SK-N-SH treated with all-trans-retinoic acid at 6 μM for 48 hours (cell line): Measurements from ENCODE around the gene WDR3.

Experiments
- ARNTL ChIP-seq: fragments of 450-650 bp; formaldehyde crosslinking; IDR thresholded peaks from 2 replicates; pipeline ENCODE4 v1.5.0; 2020; ENCODE audit warnings: low read depth, mild to moderate bottlenecking, moderate library complexity, borderline replicate concordance
- GLIS3 ChIP-seq: fragments of 250-450 bp; sonication (Bioruptor Pico); IDR thresholded peaks from 2 replicates; pipeline ENCODE4 v1.5.0; 2020; ENCODE audit warnings: mild to moderate bottlenecking, moderate library complexity
- ISL1 ChIP-seq: fragments of 250-450 bp; sonication (Bioruptor Pico); IDR thresholded peaks from 2 replicates; pipeline ENCODE4 v2.1.2; 2022; ENCODE audit warnings: mild to moderate bottlenecking, moderate library complexity
- PATZ1 ChIP-seq: fragments of 250-450 bp; sonication (Bioruptor Pico); IDR thresholded peaks from 2 replicates; pipeline ENCODE4 v1.8.0; 2020; ENCODE audit warnings: mild to moderate bottlenecking, moderate library complexity, borderline replicate concordance
- PPARA ChIP-seq: fragments of 250-450 bp; sonication (Bioruptor Pico); IDR thresholded peaks from 2 replicates; pipeline ENCODE4 v1.5.0; 2020; ENCODE audit warnings: mild to moderate bottlenecking, borderline replicate concordance
- RARB ChIP-seq: fragments of 250-450 bp; sonication (Bioruptor Pico); IDR thresholded peaks from 2 replicates; pipeline ENCODE4 v1.8.0; 2021; ENCODE audit warnings: mild to moderate bottlenecking, moderate library complexity
- TOX ChIP-seq: fragments of 250-450 bp; sonication (Bioruptor Pico); IDR thresholded peaks from 2 replicates; pipeline ENCODE4 v1.8.0; 2021; ENCODE audit warnings: mild to moderate bottlenecking, moderate library complexity, borderline replicate concordance
- ZC3H10 ChIP-seq: fragments of 250-450 bp; sonication (Bioruptor Pico); IDR thresholded peaks from 2 replicates; pipeline ENCODE4 v1.5.1; 2021; ENCODE audit warnings: mild to moderate bottlenecking, moderate library complexity
- ZFP30 ChIP-seq: fragments of 450-650 bp; formaldehyde crosslinking; IDR thresholded peaks from 2 replicates; pipeline ENCODE4 v1.5.0; 2022; ENCODE audit warnings: mild to moderate bottlenecking, moderate library complexity
- ZNF565 ChIP-seq: fragments of 450-650 bp; formaldehyde crosslinking; conservative IDR thresholded peaks from 2 replicates; pipeline ENCODE4 v1.5.0; 2020; ENCODE audit warnings: low read depth, mild to moderate bottlenecking, moderate library complexity
- ZNF70 ChIP-seq: fragments of 450-650 bp; formaldehyde crosslinking; IDR thresholded peaks from 2 replicates; pipeline ENCODE4 v1.5.0; 2020; ENCODE audit warnings: mild to moderate bottlenecking, moderate library complexity
- TF ChIP-seq, protein P1 (sequence below): fragments of 250-450 bp; sonication (Bioruptor Pico); IDR thresholded peaks from 2 replicates; pipeline ENCODE4 v1.5.1; 2020; ENCODE audit warnings: low read depth, mild to moderate bottlenecking, moderate library complexity
- TF ChIP-seq, protein P2 (sequence below): fragments of 250-450 bp; sonication (Bioruptor Pico); IDR thresholded peaks from 2 replicates; pipeline ENCODE4 v1.5.0; 2020; ENCODE audit warnings: mild to moderate bottlenecking, moderate library complexity
- TF ChIP-seq, protein P3 (sequence below): fragments of 250-450 bp; sonication (Bioruptor Pico); IDR thresholded peaks from 2 replicates; pipeline ENCODE4 v1.8.0; 2021; ENCODE audit warnings: low read depth, mild to moderate bottlenecking, moderate library complexity, borderline replicate concordance

DNA sequence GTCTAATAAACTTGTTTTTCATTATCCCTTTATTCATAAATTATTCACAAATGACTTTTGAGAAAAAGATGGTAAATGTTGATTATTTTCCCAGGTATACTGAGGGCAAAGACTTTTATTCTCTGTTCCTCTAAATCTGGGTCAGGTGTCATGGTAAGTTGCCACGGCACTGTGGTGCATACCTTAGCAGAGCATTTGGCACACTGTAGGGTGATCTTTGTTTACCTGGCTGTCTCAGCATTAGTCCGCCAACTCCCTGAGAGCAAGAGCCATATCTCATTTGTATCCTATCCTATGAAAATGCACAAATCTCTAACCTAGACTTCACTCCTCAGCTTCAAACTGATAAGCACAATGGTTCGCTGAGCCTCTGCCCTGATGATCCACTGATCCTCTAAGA, 25.1 kb upstream of the WDR3 start:
- TF ChIP-seq PATZ1 (CRISPR knock-in tag) (no peak), ARNTL (no peak), TOX (CRISPR knock-in tag) (no peak), ZFP30 (CRISPR knock-in tag) (no peak), RARB (no peak), ISL1 (CRISPR knock-in tag) (no peak), GLIS3 (CRISPR knock-in tag) (no peak), PPARA (CRISPR knock-in tag) (no peak), ZNF565 (CRISPR knock-in tag) (no peak), ZNF70 (CRISPR knock-in tag) (no peak), ZC3H10 (CRISPR knock-in tag) (no peak)
- TF ChIP-seq, protein P1, sequence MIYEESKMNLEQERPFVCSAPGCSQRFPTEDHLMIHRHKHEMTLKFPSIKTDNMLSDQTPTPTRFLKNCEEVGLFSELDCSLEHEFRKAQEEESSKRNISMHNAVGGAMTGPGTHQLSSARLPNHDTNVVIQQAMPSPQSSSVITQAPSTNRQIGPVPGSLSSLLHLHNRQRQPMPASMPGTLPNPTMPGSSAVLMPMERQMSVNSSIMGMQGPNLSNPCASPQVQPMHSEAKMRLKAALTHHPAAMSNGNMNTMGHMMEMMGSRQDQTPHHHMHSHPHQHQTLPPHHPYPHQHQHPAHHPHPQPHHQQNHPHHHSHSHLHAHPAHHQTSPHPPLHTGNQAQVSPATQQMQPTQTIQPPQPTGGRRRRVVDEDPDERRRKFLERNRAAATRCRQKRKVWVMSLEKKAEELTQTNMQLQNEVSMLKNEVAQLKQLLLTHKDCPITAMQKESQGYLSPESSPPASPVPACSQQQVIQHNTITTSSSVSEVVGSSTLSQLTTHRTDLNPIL (CRISPR knock-in tag): no peak
- TF ChIP-seq, protein P2, sequence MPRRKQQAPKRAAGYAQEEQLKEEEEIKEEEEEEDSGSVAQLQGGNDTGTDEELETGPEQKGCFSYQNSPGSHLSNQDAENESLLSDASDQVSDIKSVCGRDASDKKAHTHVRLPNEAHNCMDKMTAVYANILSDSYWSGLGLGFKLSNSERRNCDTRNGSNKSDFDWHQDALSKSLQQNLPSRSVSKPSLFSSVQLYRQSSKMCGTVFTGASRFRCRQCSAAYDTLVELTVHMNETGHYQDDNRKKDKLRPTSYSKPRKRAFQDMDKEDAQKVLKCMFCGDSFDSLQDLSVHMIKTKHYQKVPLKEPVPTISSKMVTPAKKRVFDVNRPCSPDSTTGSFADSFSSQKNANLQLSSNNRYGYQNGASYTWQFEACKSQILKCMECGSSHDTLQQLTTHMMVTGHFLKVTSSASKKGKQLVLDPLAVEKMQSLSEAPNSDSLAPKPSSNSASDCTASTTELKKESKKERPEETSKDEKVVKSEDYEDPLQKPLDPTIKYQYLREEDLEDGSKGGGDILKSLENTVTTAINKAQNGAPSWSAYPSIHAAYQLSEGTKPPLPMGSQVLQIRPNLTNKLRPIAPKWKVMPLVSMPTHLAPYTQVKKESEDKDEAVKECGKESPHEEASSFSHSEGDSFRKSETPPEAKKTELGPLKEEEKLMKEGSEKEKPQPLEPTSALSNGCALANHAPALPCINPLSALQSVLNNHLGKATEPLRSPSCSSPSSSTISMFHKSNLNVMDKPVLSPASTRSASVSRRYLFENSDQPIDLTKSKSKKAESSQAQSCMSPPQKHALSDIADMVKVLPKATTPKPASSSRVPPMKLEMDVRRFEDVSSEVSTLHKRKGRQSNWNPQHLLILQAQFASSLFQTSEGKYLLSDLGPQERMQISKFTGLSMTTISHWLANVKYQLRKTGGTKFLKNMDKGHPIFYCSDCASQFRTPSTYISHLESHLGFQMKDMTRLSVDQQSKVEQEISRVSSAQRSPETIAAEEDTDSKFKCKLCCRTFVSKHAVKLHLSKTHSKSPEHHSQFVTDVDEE (CRISPR knock-in tag): no peak
- TF ChIP-seq, protein P3, sequence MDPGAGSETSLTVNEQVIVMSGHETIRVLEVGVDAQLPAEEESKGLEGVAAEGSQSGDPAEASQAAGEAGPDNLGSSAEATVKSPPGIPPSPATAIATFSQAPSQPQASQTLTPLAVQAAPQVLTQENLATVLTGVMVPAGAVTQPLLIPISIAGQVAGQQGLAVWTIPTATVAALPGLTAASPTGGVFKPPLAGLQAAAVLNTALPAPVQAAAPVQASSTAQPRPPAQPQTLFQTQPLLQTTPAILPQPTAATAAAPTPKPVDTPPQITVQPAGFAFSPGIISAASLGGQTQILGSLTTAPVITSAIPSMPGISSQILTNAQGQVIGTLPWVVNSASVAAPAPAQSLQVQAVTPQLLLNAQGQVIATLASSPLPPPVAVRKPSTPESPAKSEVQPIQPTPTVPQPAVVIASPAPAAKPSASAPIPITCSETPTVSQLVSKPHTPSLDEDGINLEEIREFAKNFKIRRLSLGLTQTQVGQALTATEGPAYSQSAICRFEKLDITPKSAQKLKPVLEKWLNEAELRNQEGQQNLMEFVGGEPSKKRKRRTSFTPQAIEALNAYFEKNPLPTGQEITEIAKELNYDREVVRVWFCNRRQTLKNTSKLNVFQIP (CRISPR knock-in tag): no peak
